ENCODE results near the gene PATE3. TPM values are rescaled to one million over a fixed set of nuclear protein-coding genes. Genes with fewer than 3 reads are reported as not detected.

The PATE3 gene
- total RNA-seq, 2 experiments from 2014 or later = not detected

GRCh38 chr11:125777309-125777708 is 10.6 kb upstream of the PATE3 start:
- Mint-ChIP-seq H3K4me1 (ENCODE audit: low read depth) (no peaks in the 10 kb centered on the region), H3K4me3 (no peak overlapping the region), H3K27ac (no peak overlapping the region), H3K36me3 (ENCODE audit: low read depth) (no peaks in the 10 kb centered on the region), H3K9me3 (no peaks in the 10 kb centered on the region), H3K27me3 (ENCODE audit: low read depth) (peaks cover 17% of the 10 kb centered on the region)
- DNase-seq = no peak
- CTCF ChIA-PET = no interaction called here
- intact Hi-C loops (cut with micrococcal nuclease) = no loop called here

GRCh38 chr11:125778728-125779127 is 9.2 kb upstream of the PATE3 start, which contains the start of gene PATE2:
PATE2 (minus strand) TSS chr11:125778828; CDS start chr11:125778773, 55 bp downstream.
- Mint-ChIP-seq H3K4me1 (ENCODE audit: low read depth) (no peaks in the 10 kb centered on the region), H3K4me3 (no peak within 1 kb of the TSS), H3K9me3 (peaks cover 1% of the 10 kb centered on the region), H3K27me3 (ENCODE audit: low read depth) (peaks cover 23% of the 10 kb centered on the region), H3K27ac (no peak within 1 kb of the TSS), H3K36me3 (ENCODE audit: low read depth) (no peaks in the 10 kb centered on the region)
- intact Hi-C loops (cut with micrococcal nuclease) = no loop called here
- no peak for DNase-seq
- CTCF ChIA-PET = no interaction called here

GRCh38 chr11:125784678-125785077 is 3.2 kb upstream of the PATE3 start:
- H3K9me3 Mint-ChIP-seq = peaks cover 1% of the 10 kb centered on the region
- DNase-seq = no peak
- H3K27ac Mint-ChIP-seq = no peak overlapping the region
- no peaks in the 10 kb centered on the region for H3K36me3 Mint-ChIP-seq (ENCODE audit: low read depth)
- H3K4me1 Mint-ChIP-seq (ENCODE audit: low read depth) = no peaks in the 10 kb centered on the region
- intact Hi-C loops (cut with micrococcal nuclease) = no loop called here
- H3K27me3 Mint-ChIP-seq (ENCODE audit: low read depth) = peaks cover 12% of the 10 kb centered on the region
- CTCF ChIA-PET = no interaction called here
- no peak overlapping the region for H3K4me3 Mint-ChIP-seq

- no peak for DNase-seq
- peaks cover 16% of the 10 kb centered on the region for H3K9me3 Mint-ChIP-seq
- intact Hi-C loops (cut with micrococcal nuclease) = no loop called here
- no peaks in the 10 kb centered on the region for H3K4me1 Mint-ChIP-seq (ENCODE audit: low read depth)
- no peak overlapping the region for H3K27ac Mint-ChIP-seq
- CTCF ChIA-PET = no interaction called here
- no peaks in the 10 kb centered on the region for H3K36me3 Mint-ChIP-seq (ENCODE audit: low read depth)
- no peaks in the 10 kb centered on the region for H3K27me3 Mint-ChIP-seq (ENCODE audit: low read depth)
- H3K4me3 Mint-ChIP-seq = no peak overlapping the region
Observed at GRCh38 chr11:125790825-125791224, 2.9 kb downstream of the PATE3 start.

- Mint-ChIP-seq H3K27me3 (ENCODE audit: low read depth) (peaks cover 10% of the 10 kb centered on the region), H3K27ac (no peak overlapping the region), H3K36me3 (ENCODE audit: low read depth) (no peaks in the 10 kb centered on the region), H3K9me3 (peaks cover 43% of the 10 kb centered on the region), H3K4me3 (no peak overlapping the region), H3K4me1 (ENCODE audit: low read depth) (no peaks in the 10 kb centered on the region)
- CTCF ChIA-PET = no interaction called here
- intact Hi-C loops (cut with micrococcal nuclease) = no loop called here
- DNase-seq = no peak
Observed at GRCh38 chr11:125797641-125798040, 9.7 kb downstream of the PATE3 start.

GRCh38 chr11:125799808-125800207 is 11.9 kb downstream of the PATE3 start:
- Mint-ChIP-seq H3K9me3 (peaks cover 43% of the 10 kb centered on the region), H3K4me1 (ENCODE audit: low read depth) (no peaks in the 10 kb centered on the region), H3K27me3 (ENCODE audit: low read depth) (peaks cover 10% of the 10 kb centered on the region), H3K27ac (no peak overlapping the region), H3K36me3 (ENCODE audit: low read depth) (no peaks in the 10 kb centered on the region), H3K4me3 (no peak overlapping the region)
- DNase-seq = no peak
- CTCF ChIA-PET = no interaction called here
- intact Hi-C loops (cut with micrococcal nuclease) = no loop called here

GRCh38 chr11:125802387-125802786 is 14.5 kb downstream of the PATE3 start:
- no peak overlapping the region for H3K27ac Mint-ChIP-seq
- CTCF ChIA-PET = no interaction called here
- peaks cover 29% of the 10 kb centered on the region for H3K9me3 Mint-ChIP-seq
- no peak overlapping the region for H3K4me3 Mint-ChIP-seq
- H3K4me1 Mint-ChIP-seq (ENCODE audit: low read depth) = no peaks in the 10 kb centered on the region
- H3K36me3 Mint-ChIP-seq (ENCODE audit: low read depth) = no peaks in the 10 kb centered on the region
- DNase-seq = no peak
- intact Hi-C loops (cut with micrococcal nuclease) = no loop called here
- H3K27me3 Mint-ChIP-seq (ENCODE audit: low read depth) = peaks cover 10% of the 10 kb centered on the region

- no peak overlapping the region for H3K4me3 Mint-ChIP-seq
Observed at GRCh38 chr11:125807909-125808308, 20.0 kb downstream of the PATE3 start.

GRCh38 chr11:125833016-125833415 is 45.1 kb downstream of the PATE3 start, which contains the start of gene PATE4:
PATE4 (plus strand) TSS chr11:125833316; CDS start chr11:125833360, 44 bp downstream.
- Mint-ChIP-seq H3K27ac (no peak within 1 kb of the TSS), H3K36me3 (ENCODE audit: low read depth) (no peaks in the 10 kb centered on the region), H3K9me3 (peaks cover 2% of the 10 kb centered on the region), H3K27me3 (ENCODE audit: low read depth) (peaks cover 9% of the 10 kb centered on the region), H3K4me1 (ENCODE audit: low read depth) (no peaks in the 10 kb centered on the region), H3K4me3 (no peak within 1 kb of the TSS)
- CTCF ChIA-PET = no interaction called here
- DNase-seq = no peak
- intact Hi-C loops (cut with micrococcal nuclease) = no loop called here

More at GRCh38 chr11:125807909-125808308, 20.0 kb downstream of the PATE3 start:
- Mint-ChIP-seq H3K36me3 (ENCODE audit: low read depth) (no peaks in the 10 kb centered on the region), H3K4me1 (ENCODE audit: low read depth) (no peaks in the 10 kb centered on the region), H3K9me3 (peaks cover 11% of the 10 kb centered on the region), H3K27me3 (ENCODE audit: low read depth) (no peaks in the 10 kb centered on the region), H3K27ac (no peak overlapping the region)
- intact Hi-C loops (cut with micrococcal nuclease) = no loop called here
- CTCF ChIA-PET = interaction anchor here (0.7 kb wide), 1 partner anchor 11 kb away, joined by 3 read pairs; no protein-coding TSS in a partner anchor
- no peak for DNase-seq

- Mint-ChIP-seq H3K36me3 (ENCODE audit: low read depth) (no peaks in the 10 kb centered on the region), H3K4me3 (no peak overlapping the region), H3K27me3 (ENCODE audit: low read depth) (peaks cover 11% of the 10 kb centered on the region), H3K9me3 (peaks cover 2% of the 10 kb centered on the region), H3K27ac (no peak overlapping the region), H3K4me1 (ENCODE audit: low read depth) (no peaks in the 10 kb centered on the region)
- no peak for DNase-seq
- CTCF ChIA-PET = interaction anchor here (0.7 to 1.0 kb wide), 2 partner anchors 11 to 112 kb away, joined by 3 to 4 read pairs; no protein-coding TSS in a partner anchor
- intact Hi-C loops (cut with micrococcal nuclease) = no loop called here
Observed at GRCh38 chr11:125835748-125836147, 47.8 kb downstream of the PATE3 start.

Other genes starting within 250 kb of the PATE3 start
- gene EI24, start 218.7 kb upstream of the PATE3 start, total RNA-seq = 10 to 100 TPM; 28.8 to 33.0 TPM
- 100 to 1,000 TPM; 111 to 113 TPM for gene STT3A, start 195.3 kb upstream of the PATE3 start, total RNA-seq
- 100 to 1,000 TPM; 164 to 167 TPM for gene CHEK1, start 163.0 kb upstream of the PATE3 start, total RNA-seq
- gene ACRV1, start 107.3 kb upstream of the PATE3 start, total RNA-seq = not detected
- gene PATE1, start 41.8 kb upstream of the PATE3 start, total RNA-seq = not detected
- not detected for gene PATE2, start 9.3 kb upstream of the PATE3 start, total RNA-seq
- gene PATE4, start 45.2 kb downstream of the PATE3 start, total RNA-seq = not detected
- 10 to 100 TPM; 10.2 to 11.7 TPM for gene HYLS1, start 99.5 kb downstream of the PATE3 start, total RNA-seq
- gene PUS3, start 115.1 kb downstream of the PATE3 start, total RNA-seq = 10 to 100 TPM; 14.9 to 18.5 TPM
- gene DDX25, start 116.4 kb downstream of the PATE3 start, total RNA-seq = not detected
- not detected for gene VSIG10L2, start 157.9 kb downstream of the PATE3 start, total RNA-seq